ENCODE results near the gene DYNLT2.

Gene DYNLT2

GRCh38 chr6:169714595-169714994 lies 36.8 kb downstream of the DYNLT2 start:
- TF ChIP-seq FOXP2 (optimal IDR thresholded peaks at IDR 0.05; ENCODE audit: borderline replicate concordance, extremely low read depth, extremely low read length, insufficient read depth): no peak
- TF ChIP-seq REST (IDR thresholded peaks at IDR 0.05; ENCODE audit: insufficient read depth in 1 of 2, low read depth in 2 of 2, low read length in 2 of 2): no peak
- TF ChIP-seq SIN3A (IDR thresholded peaks at IDR 0.05; ENCODE audit: borderline replicate concordance, insufficient read depth, low read length): no peak
- no peak for TF ChIP-seq POLR2AphosphoS5 (IDR thresholded peaks at IDR 0.05; ENCODE audit: low read depth, low read length)
- no peak for TF ChIP-seq TAF1 (IDR thresholded peaks at IDR 0.05; ENCODE audit: borderline replicate concordance, insufficient read depth, low read length)

- no peak for TF ChIP-seq REST (IDR thresholded peaks at IDR 0.05; ENCODE audit: insufficient read depth in 1 of 2, low read depth in 2 of 2, low read length in 2 of 2)
- no peak for TF ChIP-seq SIN3A (IDR thresholded peaks at IDR 0.05; ENCODE audit: borderline replicate concordance, insufficient read depth, low read length)
- no peak for TF ChIP-seq POLR2AphosphoS5 (IDR thresholded peaks at IDR 0.05; ENCODE audit: low read depth, low read length)
- no peak for TF ChIP-seq TAF1 (IDR thresholded peaks at IDR 0.05; ENCODE audit: borderline replicate concordance, insufficient read depth, low read length)
- no peak for TF ChIP-seq FOXP2 (optimal IDR thresholded peaks at IDR 0.05; ENCODE audit: borderline replicate concordance, extremely low read depth, extremely low read length, insufficient read depth)
Measured at GRCh38 chr6:169714178-169714577, 37.2 kb downstream of the DYNLT2 start.

GRCh38 chr6:169710009-169710408 lies 41.4 kb downstream of the DYNLT2 start:
- TF ChIP-seq TAF1 (IDR thresholded peaks at IDR 0.05; ENCODE audit: borderline replicate concordance, insufficient read depth, low read length): no peak
- TF ChIP-seq FOXP2 (optimal IDR thresholded peaks at IDR 0.05; ENCODE audit: borderline replicate concordance, extremely low read depth, extremely low read length, insufficient read depth): no peak
- TF ChIP-seq REST (IDR thresholded peaks at IDR 0.05; ENCODE audit: insufficient read depth in 1 of 2, low read depth in 2 of 2, low read length in 2 of 2): no peak
- no peak for TF ChIP-seq SIN3A (IDR thresholded peaks at IDR 0.05; ENCODE audit: borderline replicate concordance, insufficient read depth, low read length)
- no peak for TF ChIP-seq POLR2AphosphoS5 (IDR thresholded peaks at IDR 0.05; ENCODE audit: low read depth, low read length)

GRCh38 chr6:169709293-169709692 lies 42.1 kb downstream of the DYNLT2 start:
- TF ChIP-seq FOXP2 (optimal IDR thresholded peaks at IDR 0.05; ENCODE audit: borderline replicate concordance, extremely low read depth, extremely low read length, insufficient read depth) (no peak), POLR2AphosphoS5 (IDR thresholded peaks at IDR 0.05; ENCODE audit: low read depth, low read length) (no peak), REST (IDR thresholded peaks at IDR 0.05; ENCODE audit: insufficient read depth in 1 of 2, low read depth in 2 of 2, low read length in 2 of 2) (no peak), TAF1 (IDR thresholded peaks at IDR 0.05; ENCODE audit: borderline replicate concordance, insufficient read depth, low read length) (no peak), SIN3A (IDR thresholded peaks at IDR 0.05; ENCODE audit: borderline replicate concordance, insufficient read depth, low read length) (no peak)

GRCh38 chr6:169707772-169708171 lies 43.6 kb downstream of the DYNLT2 start:
- no peak for TF ChIP-seq REST (IDR thresholded peaks at IDR 0.05; ENCODE audit: insufficient read depth in 1 of 2, low read depth in 2 of 2, low read length in 2 of 2)
- TF ChIP-seq TAF1 (IDR thresholded peaks at IDR 0.05; ENCODE audit: borderline replicate concordance, insufficient read depth, low read length): no peak
- TF ChIP-seq SIN3A (IDR thresholded peaks at IDR 0.05; ENCODE audit: borderline replicate concordance, insufficient read depth, low read length): no peak
